NCI-H2227 (cell line): ENCODE data around the gene DIPK1A.
A peak's percentile ranks its signal among the peaks of the same experiment; 100 is the strongest.

ENCODE experiments used
- DNase-seq: peaks from one replicate; lab custom pipeline; 2025; ENCODE audit not compliant: unreplicated experiment; lab: John Stamatoyannopoulos, UW

The DIPK1A gene

DNA sequence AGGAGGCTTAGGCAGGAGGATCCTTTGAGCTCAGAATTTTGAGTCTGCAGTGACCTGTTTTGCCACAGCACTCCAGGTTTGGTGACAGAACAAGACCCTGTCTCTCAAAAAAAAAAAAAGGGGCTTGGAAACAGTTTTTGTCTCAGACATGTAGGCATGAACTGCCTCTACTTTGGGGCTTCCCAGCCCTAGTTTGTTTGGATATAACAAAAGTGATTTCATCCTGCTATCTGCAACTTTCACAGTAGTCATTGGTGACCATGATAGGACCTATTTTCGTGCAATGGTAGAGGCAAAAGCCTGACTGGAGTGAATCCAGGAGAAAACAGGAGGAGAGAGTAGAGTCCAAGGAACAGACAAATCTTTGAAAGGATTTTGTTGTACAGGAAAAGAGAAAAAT is 156.0 kb downstream of the DIPK1A start:
- no peak for DNase-seq

DNA sequence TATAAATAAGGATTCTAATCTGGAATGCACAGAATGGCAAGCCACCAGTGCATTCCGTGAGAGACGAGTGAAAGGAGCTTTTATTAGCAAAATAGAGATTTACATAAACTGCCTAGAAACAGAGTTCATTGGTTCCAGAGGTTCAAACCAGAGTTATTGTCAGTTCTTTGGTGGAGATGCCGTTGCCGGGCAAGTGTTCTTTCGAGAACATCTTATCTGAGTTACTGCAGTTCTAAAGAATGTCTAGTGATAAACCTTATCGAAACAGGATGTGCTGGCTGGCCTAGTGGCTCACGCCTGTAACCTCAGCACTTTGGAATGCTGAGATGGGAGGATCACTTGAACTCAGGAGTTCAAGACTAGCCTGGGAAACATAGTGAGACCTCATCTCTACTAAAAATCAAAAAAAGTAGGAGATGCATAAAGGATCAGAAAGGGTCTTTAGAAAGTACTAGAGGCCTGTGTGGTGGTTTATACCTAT is 156.5 kb downstream of the DIPK1A start:
- DNase-seq, result peak; percentile 27

DNA sequence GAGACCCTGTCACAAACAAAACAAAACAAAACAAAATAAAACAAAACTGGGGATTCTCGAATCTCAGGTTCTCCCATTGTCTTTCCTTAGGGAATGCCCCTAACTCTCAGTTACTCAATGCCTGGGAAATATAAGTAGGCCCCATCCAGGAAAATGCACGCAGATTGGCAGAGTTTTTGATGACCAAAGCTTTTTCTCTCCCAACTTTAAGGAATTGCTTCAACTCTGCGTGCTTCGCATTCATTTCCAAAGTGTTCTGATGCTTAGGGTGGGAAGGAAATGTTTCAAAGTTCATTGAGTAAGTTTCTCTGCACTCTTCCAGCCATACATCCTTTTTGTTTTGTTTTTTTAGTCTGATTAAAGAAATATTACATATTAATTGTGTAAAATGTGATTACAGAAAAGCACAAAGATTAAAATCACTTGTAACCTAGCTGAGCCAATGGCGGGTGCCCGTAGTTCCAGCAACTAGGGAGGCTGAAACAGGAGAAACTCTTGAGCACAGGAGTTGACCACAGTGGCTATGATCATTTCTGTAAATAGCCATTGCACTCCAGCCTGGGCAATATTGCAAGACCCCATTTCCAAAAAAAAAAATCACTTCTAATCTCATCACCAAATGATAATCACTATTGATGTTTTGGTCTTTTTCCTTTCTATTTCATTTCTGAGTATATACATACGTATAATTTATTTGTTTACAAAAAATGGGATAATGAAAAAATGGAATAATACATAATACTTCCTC is 157.9 kb downstream of the DIPK1A start:
- DNase-seq, result no peak

DNA sequence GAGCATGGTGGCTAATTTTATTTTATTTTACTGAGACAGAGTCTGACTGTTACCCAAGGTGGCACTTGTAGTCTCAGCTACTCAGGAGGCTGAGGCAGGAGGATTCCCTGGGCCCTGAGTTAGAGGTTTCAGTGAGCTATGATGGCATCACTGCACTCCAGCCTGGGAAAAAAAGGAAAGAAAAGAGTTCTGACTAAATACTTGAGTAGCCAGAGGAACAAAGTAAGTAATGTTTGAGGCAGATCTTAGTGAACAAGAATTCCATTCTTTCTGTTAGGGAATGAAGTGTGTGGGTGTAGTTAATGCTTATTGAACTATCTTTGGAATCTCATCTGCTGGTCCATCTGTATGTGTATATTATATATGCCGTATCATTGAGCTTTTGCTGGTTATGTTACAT is 163.3 kb downstream of the DIPK1A start:
- DNase-seq, result no peak

DNA sequence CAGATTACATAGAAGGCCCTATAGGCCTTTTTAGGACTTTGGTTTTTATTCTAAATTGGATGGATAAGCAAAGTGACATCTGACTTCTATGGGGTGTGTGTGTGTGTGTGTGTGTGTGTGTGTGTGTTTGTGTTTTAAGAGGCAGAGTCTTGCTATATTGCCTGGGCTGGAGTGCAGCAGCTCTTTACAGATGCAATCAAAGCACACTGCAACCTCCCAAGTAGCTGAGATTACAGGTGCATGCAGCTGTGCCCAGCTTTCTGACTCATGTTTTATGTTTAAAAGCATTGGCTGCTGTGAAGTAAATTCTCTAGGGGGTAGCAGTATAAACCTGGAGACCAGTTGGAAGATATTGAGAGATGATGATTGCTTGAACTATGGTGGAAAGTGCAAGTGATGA is 164.0 kb downstream of the DIPK1A start:
- DNase-seq, result no peak

DNA sequence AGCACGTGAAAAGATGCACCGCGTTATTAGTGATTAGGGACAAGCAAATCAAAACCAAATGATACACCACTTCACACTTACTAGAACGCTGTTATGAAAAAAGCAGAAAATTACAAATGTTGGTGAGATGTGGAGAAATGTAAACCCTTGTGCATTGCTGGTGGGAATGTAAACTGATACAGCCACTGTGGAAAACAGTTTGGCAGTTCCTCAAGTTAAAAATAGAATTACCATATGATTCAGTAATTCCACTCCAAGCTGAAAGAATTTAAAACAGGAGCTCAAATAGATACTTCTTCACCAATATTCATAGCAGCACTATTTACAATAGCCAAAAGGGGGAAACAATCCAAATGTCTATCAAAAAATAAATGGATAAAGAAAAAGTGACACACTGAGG is 166.1 kb downstream of the DIPK1A start:
- no peak for DNase-seq

DNA sequence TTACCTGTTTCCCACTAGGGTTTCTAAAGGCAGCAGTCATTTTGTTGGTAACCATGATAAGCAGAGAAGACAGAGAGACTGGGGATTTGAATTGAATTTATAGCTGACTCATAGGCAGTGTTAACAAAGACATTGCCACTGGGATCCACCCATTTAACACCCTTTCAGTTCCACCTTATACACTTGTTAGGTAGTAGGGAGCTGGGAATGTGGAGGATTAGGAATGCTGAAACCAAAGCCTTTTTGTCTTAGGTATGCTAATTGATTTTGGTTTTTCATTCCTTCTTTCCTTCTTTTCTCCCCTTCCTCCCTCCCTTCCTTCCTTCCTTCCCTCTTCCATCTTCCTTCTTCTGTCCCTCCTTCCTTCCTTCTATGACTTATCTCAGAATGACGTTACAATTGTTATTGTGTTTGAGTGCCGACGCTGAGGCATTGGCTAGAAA is 168.9 kb downstream of the DIPK1A start:
- DNase-seq, result peak; percentile 53
